Upper lobe of left lung (tissue), 6 donors: Measurements from ENCODE around the gene C10orf88. TPM values are rescaled to one million over a fixed set of nuclear protein-coding genes. Genes with fewer than 3 reads are reported as not detected.
"Not testable (repeated sequence)": the region's sequence is repeated elsewhere in the genome, so short reads cannot be mapped to it uniquely, and the experiment has no call there.

Source experiments
- ATAC-seq, 2 donors: fragments of 200-7000 bp; cut with Tn5 transposase; one replicate each; pipeline ENCODE4 v1.9.1; 2022; ENCODE audit warnings: mild to moderate bottlenecking in 2 of 2, moderate library complexity in 2 of 2; ENCODE audit not compliant: low FRiP score in 2 of 2
- DNase-seq, 2 donors: peaks; one replicate each; pipeline ENCODE4 v3.0.0-alpha.2; 2019 to 2020
- H3K27ac ChIP-seq, 4 donors: fragments of 200-600 bp; sonication (generic); one replicate each; pipeline ENCODE4 v1.5.1; 2016 to 2019
- H3K27me3 ChIP-seq, 4 donors: fragments of 200-600 bp; sonication (generic); one replicate each; pipeline ENCODE4 v1.5.1; 2017 to 2019
- H3K36me3 ChIP-seq, 4 donors: fragments of 200-600 bp; sonication (generic); one replicate each; pipeline ENCODE4 v1.5.1; 2016 to 2019
- H3K4me1 ChIP-seq, 4 donors: fragments of 200-600 bp; sonication (generic); one replicate each; pipeline ENCODE4 v1.5.1; 2018 to 2019
- H3K4me3 ChIP-seq, 4 donors: fragments of 200-600 bp; sonication (generic); one replicate each; pipeline ENCODE4 v1.5.1; 2017 to 2019; ENCODE audit warnings: mild to moderate bottlenecking in 2 of 4, moderate library complexity in 1 of 4
- H3K9me3 ChIP-seq, 4 donors: fragments of 200-600 bp; sonication (generic); one replicate each; pipeline ENCODE4 v1.5.1; 2018 to 2019
- CTCF ChIP-seq, 6 experiments: fragments of 450-650 bp in 4 of 6; fragments of 200-600 bp in 2 of 6; sonication (generic) in 2 of 6; IDR thresholded peaks; one replicate each; pipeline ENCODE4 v1.5.1; 2016 to 2019; ENCODE audit warnings: antibody characterized with exemption in 6 of 6
- EP300 ChIP-seq, 4 donors: sonication (generic); formaldehyde crosslinking; IDR thresholded peaks; one replicate each; pipeline ENCODE4 v1.5.1; 2017; ENCODE audit warnings: antibody characterized with exemption in 4 of 4, control low read depth in 2 of 4
- POLR2A ChIP-seq, 4 donors: fragments of 450-650 bp; IDR thresholded peaks; one replicate each; pipeline ENCODE4 v1.5.1; 2016 to 2017; ENCODE audit warnings: antibody characterized with exemption in 4 of 4, mild to moderate bottlenecking in 2 of 4
- POLR2AphosphoS5 ChIP-seq, 2 donors: sonication (generic); formaldehyde crosslinking; IDR thresholded peaks; one replicate each; pipeline ENCODE4 v1.5.1; 2017; ENCODE audit warnings: antibody characterized with exemption in 2 of 2
- WGBS, 2 donors: methylation state at CpG; one replicate each; pipeline ENCODE4 v1.1.5; 2017 to 2018; 5-methylcytosine and 5-hydroxymethylcytosine counted together
- total RNA-seq, 6 donors: library from RNA; depleted of rRNA in 4 of 6; stranded (reverse); fragments of >200 nt in 4 of 6; gene quantifications; one replicate each; pipeline versions ENCODE4 v1.1.0 to v1.2.1, GENCODE V29; 2016 to 2021
- donor health status: DM: no; HTN: no; CAD: no; lungs with moderate emphysema.
- donor health status: DM: no; HTN: yes; CAD: no; lungs with severe emphysema.

Gene C10orf88
- total RNA-seq, 6 donors from 2014 or later, result 3.9 to 8.8 (median 5.4) TPM

- no peaks in the 10 kb centered on the region for H3K4me1 ChIP-seq
- no peaks in the 10 kb centered on the region for H3K9me3 ChIP-seq
- peak in 1 of 2 donors; percentile 27 for DNase-seq
- TF ChIP-seq POLR2A (IDR thresholded peaks at IDR 0.05), result no peak
- no peak for TF ChIP-seq EP300 (IDR thresholded peaks at IDR 0.05)
- no peak for TF ChIP-seq POLR2AphosphoS5 (IDR thresholded peaks at IDR 0.05)
- no peak for TF ChIP-seq CTCF (IDR thresholded peaks at IDR 0.05)
- H3K36me3 ChIP-seq, result no peaks in the 10 kb centered on the region
- no peaks in the 10 kb centered on the region for H3K27me3 ChIP-seq
- peak; percentile 64 to 70 for ATAC-seq
- no peak overlapping the region for H3K27ac ChIP-seq
- WGBS, 2 donors, result 31 to 38% methylated on average over 3 to 5 of the region's 5 CpGs
- no peak overlapping the region for H3K4me3 ChIP-seq
Observed at GRCh38 chr10:122911889-122912484, 42.0 kb downstream of the C10orf88 start.

GRCh38 chr10:122910310-122910709 lies 43.7 kb downstream of the C10orf88 start, which contains the start of gene FAM24A:
TSS of gene FAM24A (plus strand) at chr10:122910610. CDS start at chr10:122911635, 1,025 bp downstream.
- ATAC-seq (no peak), DNase-seq (no peak)
- TF ChIP-seq POLR2AphosphoS5 (IDR thresholded peaks at IDR 0.05), result no peak
- TF ChIP-seq EP300 (IDR thresholded peaks at IDR 0.05), result no peak
- TF ChIP-seq CTCF (IDR thresholded peaks at IDR 0.05), result no peak
- TF ChIP-seq POLR2A (IDR thresholded peaks at IDR 0.05), result no peak
- H3K27me3 ChIP-seq, result no peaks in the 10 kb centered on the region
- no peak within 1 kb of the TSS for H3K27ac ChIP-seq
- no peaks in the 10 kb centered on the region for H3K36me3 ChIP-seq
- H3K9me3 ChIP-seq, result no peaks in the 10 kb centered on the region
- WGBS, 2 donors, result 71 to 81% methylated on average over 1 of the region's 1 CpG
- H3K4me1 ChIP-seq, result no peaks in the 10 kb centered on the region
- H3K4me3 ChIP-seq, result no peak within 1 kb of the TSS

GRCh38 chr10:122903861-122904260 lies 50.2 kb downstream of the C10orf88 start:
- not testable (repeated sequence) for H3K4me3 ChIP-seq
- WGBS, 2 donors, result 77 to 79% methylated on average over 4 of the region's 4 CpGs

GRCh38 chr10:122894261-122894944 lies 59.6 kb downstream of the C10orf88 start:
- no peak overlapping the region for H3K27ac ChIP-seq
- 85 to 87% methylated on average over 5 of the region's 5 CpGs for WGBS, 2 donors
- H3K27me3 ChIP-seq, result no peaks in the 10 kb centered on the region
- DNase-seq, result no peak
- TF ChIP-seq POLR2A (IDR thresholded peaks at IDR 0.05) (no peak), POLR2AphosphoS5 (IDR thresholded peaks at IDR 0.05) (no peak), EP300 (IDR thresholded peaks at IDR 0.05) (no peak), CTCF (IDR thresholded peaks at IDR 0.05) (no peak)
- no peaks in the 10 kb centered on the region for H3K9me3 ChIP-seq
- no peaks in the 10 kb centered on the region for H3K36me3 ChIP-seq
- ATAC-seq, result no peak
- no peak overlapping the region for H3K4me3 ChIP-seq
- H3K4me1 ChIP-seq, result no peaks in the 10 kb centered on the region

More at GRCh38 chr10:122903861-122904260, 50.2 kb downstream of the C10orf88 start:
- H3K36me3 ChIP-seq, H3K27ac ChIP-seq, ATAC-seq, H3K9me3 ChIP-seq, H3K27me3 ChIP-seq, H3K4me1 ChIP-seq, DNase-seq: not testable (repeated sequence)

GRCh38 chr10:122884166-122884565 lies 69.9 kb downstream of the C10orf88 start:
- peaks cover 7 to 11% (median 9%) of the 10 kb centered on the region in 4 donors for H3K4me1 ChIP-seq
- 91 to 94% methylated on average over 1 of the region's 1 CpG for WGBS, 2 donors
- H3K27ac ChIP-seq, result no peak overlapping the region
- H3K4me3 ChIP-seq, result no peak overlapping the region
- ATAC-seq (no peak), DNase-seq (no peak)
- TF ChIP-seq CTCF (IDR thresholded peaks at IDR 0.05), result no peak
- no peak for TF ChIP-seq EP300 (IDR thresholded peaks at IDR 0.05)
- TF ChIP-seq POLR2A (IDR thresholded peaks at IDR 0.05), result no peak
- TF ChIP-seq POLR2AphosphoS5 (IDR thresholded peaks at IDR 0.05), result no peak
- H3K9me3 ChIP-seq, result no peaks in the 10 kb centered on the region
- H3K27me3 ChIP-seq, result no peaks in the 10 kb centered on the region
- no peaks in the 10 kb centered on the region for H3K36me3 ChIP-seq
